NCI-H2196 treated with DMSO at 0.1 percent for 48 hours (cell line): ENCODE data around the gene RNF167.

Experiments
- DNase-seq: peaks from one replicate; lab custom pipeline; 2025; ENCODE audit not compliant: unreplicated experiment; lab: John Stamatoyannopoulos, UW

The RNF167 gene

GRCh38 chr17:4939796-4940554, at the start of gene RNF167, which contains the start of gene SLC25A11:
RNF167 (plus strand) TSS chr17:4940268; CDS start chr17:4940910, 642 bp downstream.
SLC25A11 (minus strand) TSS chr17:4940046; CDS start chr17:4939910, 136 bp downstream.
- peak; percentile 84 for DNase-seq

DNA sequence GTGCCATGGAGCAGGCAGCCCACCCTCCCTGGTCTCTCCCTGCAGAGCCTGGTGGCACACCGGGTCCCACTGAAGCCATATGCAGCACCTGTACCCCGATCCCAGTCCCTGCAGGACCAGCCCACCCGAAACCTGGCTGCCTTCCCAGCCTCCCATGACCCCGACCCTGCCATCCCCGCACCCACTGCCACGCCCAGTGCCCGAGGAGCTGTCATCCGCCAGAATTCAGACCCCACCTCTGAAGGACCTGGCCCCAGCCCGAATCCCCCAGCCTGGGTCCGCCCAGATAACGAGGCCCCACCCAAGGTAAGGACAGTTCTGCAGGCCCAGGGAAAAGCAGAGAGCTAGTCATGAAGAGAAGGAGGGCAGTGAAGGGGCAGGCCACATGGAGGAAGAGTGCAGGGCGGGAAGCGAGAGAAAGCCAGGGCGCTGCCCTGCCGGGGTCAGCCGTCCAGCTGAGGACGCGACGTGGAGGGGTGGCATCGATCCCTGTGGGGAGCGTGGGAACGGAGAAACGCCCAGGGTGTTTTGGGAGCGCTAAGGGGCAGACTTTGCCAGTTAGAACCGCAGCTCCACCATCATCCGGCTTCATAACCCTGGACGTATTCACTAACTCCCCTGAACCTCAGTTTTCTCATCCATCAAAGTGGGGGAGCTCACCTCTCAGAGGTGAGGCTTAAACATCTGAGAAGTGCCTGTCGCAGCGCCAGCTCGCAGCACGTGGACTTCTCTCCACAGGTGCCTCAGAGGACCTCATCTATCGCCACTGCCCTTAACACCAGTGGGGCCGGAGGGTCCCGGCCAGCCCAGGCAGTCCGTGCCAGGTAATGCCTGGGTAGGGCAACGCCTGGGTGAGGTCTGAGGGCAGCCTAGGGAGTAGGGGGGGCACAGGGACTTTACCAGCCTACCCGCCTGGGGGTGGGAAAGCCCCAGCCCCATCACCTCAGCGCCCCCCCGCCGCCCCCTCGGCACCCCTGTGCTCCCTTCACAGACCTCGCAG, 48.4 kb upstream of the RNF167 start:
- no peak for DNase-seq

DNA sequence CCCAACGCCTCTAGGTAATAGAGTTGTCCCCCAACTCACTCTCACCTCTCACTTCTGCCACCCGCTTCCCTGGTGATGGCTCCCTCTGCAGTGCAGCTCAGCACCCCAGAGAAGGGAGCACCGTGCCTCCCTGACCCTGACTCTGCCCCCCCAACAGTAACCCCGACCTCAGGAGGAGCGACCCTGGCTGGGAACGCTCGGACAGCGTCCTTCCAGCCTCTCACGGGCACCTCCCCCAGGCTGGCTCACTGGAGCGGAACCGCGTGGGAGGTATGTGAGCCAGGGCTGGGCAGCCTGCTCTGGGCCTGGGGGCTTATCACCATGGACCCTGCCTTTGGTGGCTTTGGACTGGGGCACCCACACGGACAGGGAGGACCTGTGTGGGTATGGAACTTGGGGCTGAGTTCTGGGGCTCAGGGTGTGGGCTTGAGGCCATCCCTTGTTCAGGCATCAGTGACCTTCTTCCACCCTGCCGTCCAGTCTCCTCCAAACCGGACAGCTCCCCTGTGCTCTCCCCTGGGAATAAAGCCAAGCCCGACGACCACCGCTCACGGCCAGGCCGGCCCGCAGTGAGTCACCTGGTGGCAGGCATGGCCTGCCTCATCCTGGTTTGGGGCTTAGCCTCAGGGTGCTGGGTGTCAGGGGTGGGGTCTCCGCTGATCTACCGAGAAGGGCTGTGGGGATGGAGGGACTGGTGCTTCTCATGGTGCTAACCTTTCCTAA, 47.4 kb upstream of the RNF167 start:
- no peak for DNase-seq

DNA sequence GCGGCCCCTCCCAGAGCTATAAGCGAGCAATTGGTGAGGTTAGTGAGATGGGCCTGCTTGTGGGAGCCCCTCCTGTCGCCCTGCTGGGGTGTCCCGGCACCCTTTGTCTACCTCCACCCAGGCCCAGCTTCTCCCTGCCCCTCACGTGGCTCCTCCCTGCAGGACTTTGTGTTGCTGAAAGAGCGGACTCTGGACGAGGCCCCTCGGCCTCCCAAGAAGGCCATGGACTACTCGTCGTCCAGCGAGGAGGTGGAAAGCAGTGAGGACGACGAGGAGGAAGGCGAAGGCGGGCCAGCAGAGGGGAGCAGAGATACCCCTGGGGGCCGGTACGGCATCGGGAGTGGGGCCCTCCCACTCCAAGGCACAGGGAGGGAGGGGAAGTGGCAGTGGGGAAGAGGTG, 46.8 kb upstream of the RNF167 start:
- no peak for DNase-seq

- no peak for DNase-seq
Measured at GRCh38 chr17:4893721-4894560, 46.1 kb upstream of the RNF167 start.

- no peak for DNase-seq
Measured at GRCh38 chr17:4895121-4895520, 44.9 kb upstream of the RNF167 start.

GRCh38 chr17:4895657-4896331, 44.3 kb upstream of the RNF167 start:
- no peak for DNase-seq

DNA sequence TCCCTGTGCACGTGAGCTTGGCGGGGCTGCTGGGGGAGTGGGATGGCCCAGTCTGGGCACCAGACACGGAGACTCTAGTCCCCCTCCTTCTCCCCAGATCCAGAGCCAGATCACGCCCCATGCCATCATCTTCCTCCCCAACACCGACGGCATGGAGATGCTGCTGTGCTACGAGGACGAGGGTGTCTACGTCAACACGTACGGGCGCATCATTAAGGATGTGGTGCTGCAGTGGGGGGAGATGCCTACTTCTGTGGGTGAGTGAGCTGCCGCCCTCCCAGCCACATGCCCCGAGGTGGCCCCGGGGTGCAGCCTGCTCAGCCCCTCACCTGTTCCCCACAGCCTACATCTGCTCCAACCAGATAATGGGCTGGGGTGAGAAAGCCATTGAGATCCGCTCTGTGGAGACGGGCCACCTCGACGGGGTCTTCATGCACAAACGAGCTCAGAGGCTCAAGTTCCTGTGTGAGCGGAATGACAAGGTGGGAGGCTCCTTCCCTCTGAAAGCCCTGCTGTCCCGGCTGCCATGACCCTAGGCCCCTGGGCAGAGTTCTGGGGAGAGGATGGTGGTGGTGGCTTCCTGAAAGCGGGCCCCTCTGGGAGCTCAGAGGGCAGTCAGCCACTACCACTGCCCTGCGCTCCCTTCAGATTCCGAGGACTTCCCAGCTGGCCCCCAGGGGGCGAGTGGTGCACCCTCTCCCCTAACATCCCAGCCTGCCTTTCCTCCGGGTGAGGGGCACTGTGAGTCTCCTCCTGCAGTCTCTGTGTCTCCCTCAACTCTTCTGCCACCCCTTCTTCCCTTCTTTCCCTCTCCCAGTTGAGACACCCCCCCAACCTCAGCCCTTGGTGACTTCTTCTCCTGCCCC, 43.5 kb upstream of the RNF167 start:
- DNase-seq: no peak

- no peak for DNase-seq
Measured at GRCh38 chr17:4897198-4897687, 42.8 kb upstream of the RNF167 start.

DNA sequence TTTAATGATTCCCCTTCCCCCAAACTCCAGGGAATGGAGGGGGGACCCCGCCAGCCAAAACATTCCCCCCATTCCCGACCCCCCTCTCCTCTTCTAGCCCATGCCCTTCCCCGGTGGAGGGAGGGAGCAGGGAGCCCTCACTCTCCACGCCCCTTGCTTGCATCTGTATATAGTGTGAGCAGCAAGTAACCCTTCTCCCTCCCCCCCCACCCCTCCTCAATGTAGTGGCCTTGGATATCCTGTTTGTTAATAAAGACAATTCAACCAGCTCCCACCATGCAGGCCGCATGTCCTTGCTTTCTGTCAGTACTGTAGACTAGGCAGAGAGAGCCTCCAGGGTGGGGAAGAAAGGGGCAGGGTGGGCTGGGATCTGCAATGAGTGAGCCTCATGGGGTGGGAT, 42.3 kb upstream of the RNF167 start:
- no peak for DNase-seq

- DNase-seq: no peak
Measured at GRCh38 chr17:4898351-4898750, 41.7 kb upstream of the RNF167 start.

DNA sequence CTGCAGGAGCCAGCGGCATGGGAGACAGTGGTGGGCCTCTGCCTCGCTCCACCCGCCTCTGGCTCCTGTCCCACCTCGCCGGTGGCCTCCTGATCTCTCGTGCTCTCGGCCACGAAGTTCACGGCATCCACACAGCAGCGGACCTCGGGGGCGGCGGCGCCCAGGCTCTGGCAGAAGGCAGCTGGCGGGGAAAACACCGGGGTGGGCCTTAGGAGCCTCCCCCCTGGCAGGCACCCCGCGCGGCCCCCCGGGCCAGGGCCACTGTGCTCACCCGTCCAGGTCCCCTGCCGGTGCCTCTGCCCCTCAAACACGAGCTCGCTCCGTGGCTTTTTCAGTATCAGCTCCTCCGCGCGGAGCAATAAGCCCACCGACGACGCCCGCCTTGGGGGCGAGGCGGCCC, 41.1 kb upstream of the RNF167 start:
- DNase-seq: no peak

DNA sequence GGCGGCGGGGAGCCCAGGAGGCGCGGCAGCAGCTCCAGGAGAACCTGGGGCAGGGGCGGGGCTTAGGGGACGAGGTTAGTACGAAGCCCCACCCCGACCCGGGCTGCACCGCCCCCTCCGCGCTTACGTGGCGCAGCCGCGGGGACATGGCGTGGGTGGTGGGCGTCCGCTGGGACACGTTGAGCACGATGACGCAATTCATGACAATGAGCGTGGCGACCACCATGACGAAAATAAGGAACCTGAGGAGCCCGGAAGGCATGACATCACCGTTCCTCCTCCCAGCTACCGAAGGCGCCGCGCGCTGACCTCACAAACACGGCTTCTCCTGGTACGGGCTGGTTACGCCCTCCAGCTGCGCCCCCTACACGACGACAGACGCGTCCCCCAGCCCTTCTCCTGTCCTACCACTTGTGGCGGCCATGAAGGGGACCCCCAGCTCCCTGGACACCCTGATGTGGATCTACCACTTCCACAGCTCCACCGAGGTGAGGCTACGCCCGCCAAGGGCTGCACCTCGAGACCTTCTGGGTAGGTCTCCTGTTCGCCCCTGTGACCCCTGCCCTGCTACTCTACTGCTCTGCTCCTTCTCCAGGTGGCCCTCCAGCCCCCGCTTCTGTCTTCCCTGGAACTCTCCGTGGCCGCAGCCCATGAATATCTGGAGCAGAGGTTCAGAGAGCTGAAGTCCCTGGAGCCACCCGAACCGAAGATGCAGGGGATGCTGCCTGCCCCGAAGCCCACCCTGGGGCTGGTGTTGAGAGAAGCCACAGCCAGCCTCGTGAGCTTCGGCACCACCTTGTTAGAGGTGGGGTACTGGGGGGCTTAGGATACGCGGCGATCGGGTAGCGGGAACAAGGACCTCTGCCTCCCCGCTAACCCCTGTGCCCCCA, 40.5 kb upstream of the RNF167 start, which contains the start of gene C17orf107:
Gene C17orf107, plus strand, starts transcription at position 196 of the 890 bp plus-strand sequence. Its CDS starts 227 bp downstream, at position 423.
- DNase-seq: peak; percentile 17

DNA sequence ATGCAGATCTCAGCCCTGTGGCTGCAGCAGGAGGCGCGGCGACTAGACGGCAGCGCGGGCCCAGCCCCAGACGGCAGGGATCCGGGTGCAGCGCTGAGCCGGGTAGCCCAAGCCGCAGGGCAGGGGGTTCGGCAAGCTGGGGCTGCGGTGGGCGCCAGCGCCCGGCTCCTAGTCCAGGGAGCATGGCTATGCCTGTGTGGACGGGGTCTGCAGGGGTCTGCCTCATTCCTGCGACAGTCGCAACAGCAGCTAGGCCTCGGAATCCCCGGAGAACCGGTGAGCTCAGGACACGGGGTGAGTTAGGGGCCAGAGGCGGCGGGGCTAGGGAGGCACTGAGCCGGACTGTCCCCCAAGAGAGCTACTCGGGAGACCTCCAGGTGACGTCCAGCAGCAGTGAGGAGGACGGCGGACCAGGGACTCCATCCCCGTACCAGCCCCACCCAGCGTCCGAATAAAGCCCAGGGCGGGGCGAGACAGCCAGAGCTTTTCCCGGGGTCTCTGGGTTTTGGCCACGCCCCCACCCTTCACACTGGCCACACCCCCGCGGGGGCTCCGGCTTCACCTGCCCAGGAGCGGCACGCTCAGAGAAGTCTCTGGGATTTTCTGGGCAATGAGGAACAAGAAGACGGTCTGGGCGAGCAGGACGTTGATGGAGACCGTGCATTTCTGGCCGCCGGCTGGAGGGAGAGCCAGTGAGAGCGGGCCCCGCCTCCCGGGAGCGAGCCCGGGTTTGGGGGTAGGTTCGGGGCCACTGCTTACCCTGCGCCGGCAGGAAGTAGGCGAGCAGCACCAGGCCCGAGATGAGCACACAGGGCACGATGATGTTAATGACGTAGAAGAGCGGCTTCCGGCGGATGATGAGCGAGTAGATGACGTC, 39.6 kb upstream of the RNF167 start:
- no peak for DNase-seq

DNA sequence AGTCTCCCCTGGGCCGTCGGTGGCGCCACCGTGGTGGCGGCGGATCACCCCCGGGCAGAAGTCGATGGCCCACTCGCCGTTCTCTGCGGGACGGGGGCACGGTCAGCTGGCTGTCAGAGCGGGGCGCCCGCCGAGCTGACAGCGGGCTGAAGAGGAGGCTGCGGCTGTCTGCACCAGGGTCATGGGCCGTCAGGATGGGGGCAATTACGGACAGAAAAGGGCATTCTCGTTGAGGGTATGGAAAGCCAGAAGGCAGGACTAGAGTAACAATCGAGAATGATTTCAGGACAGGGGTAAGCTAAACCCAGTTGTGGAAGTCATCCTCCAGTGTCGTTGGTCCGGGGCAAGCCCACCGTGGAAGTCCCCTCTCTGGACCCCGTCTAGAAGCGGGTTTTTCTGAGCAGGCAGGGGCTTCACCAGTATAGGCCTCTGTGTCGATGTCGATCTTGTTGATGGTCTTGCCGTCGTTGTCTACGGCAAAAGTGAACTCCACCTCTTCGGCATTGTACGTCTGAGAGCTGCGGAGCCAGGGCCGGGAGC, 38.9 kb upstream of the RNF167 start:
- DNase-seq: no peak

DNA sequence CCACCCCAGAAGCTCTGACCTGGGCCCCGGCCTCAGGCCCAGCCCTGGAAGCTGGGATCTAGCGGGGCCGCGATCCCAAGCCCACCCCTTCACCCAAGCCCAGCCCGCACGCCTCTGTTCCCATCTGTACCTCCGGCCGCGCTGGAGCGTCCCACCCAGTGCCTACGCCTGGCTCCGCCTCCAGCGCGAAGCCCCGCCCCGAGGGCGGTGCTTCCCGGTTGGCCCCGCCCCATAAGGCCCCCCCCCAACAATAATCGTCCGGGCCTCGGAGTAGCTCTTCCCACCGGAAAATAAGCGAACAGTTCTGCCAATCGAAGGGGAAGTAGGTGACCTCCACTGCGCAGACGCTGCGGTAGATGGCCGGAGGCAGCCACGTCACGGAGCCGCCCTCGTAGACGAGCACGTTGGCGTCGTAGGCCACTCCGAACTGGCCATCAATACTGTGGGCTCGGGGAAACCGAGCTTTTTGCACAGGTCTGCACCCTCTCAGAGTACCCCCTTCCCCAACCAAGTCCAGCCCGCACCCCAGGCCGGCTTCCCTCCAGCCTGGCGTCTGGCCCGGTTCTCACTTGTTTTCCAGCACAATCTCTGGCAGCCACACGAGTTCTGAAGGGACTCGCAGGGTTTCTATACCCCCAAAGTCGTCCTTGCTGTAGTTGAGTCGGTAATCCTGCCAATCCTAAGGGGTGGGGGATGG, 38.3 kb upstream of the RNF167 start:
- no peak for DNase-seq
